ACC112 (cell line): Measurements from ENCODE around the gene IQSEC1.
A peak's percentile ranks its signal among the peaks of the same experiment; 100 is the strongest.

Source experiments
- H2AFZ ChIP-seq: fragments of 200-600 bp; sonication (generic); one replicate; pipeline ENCODE4 v1.6.0; 2017; ENCODE audit warnings: antibody characterized with exemption, low read length; ENCODE audit not compliant: unreplicated experiment
- H3K27ac ChIP-seq: fragments of 200-600 bp; sonication (generic); 2 replicates; pipeline ENCODE4 v1.5.1; 2014; ENCODE audit warnings: low read depth, mild to moderate bottlenecking, antibody characterized with exemption, low read length, moderate library complexity
- H3K27me3 ChIP-seq: fragments of 200-600 bp; sonication (generic); 2 replicates; pipeline ENCODE4 v1.6.1; 2014; ENCODE audit warnings: mild to moderate bottlenecking, antibody characterized with exemption, low read length, moderate library complexity, mixed read lengths; ENCODE audit not compliant: insufficient read depth
- H3K36me3 ChIP-seq: fragments of 200-600 bp; sonication (generic); 2 replicates; pipeline ENCODE4 v1.6.1; 2016; ENCODE audit warnings: mild to moderate bottlenecking, antibody characterized with exemption, low read length, moderate library complexity, mixed read lengths; ENCODE audit not compliant: insufficient read depth
- H3K4me1 ChIP-seq: fragments of 200-600 bp; sonication (generic); one replicate; pipeline ENCODE4 v1.6.1; 2016; ENCODE audit warnings: low read length, mixed read lengths; ENCODE audit not compliant: insufficient read depth, unreplicated experiment, control insufficient read depth
- H3K4me3 ChIP-seq: fragments of 200-600 bp; sonication (generic); 2 replicates; pipeline ENCODE4 v1.5.1; 2014; ENCODE audit warnings: mild to moderate bottlenecking, low read depth, low read length
- H3K79me2 ChIP-seq: fragments of 200-600 bp; sonication (generic); one replicate; pipeline ENCODE4 v1.6.0; 2016; ENCODE audit warnings: low read length; ENCODE audit not compliant: control insufficient read depth, unreplicated experiment, insufficient read depth

Gene IQSEC1

GRCh38 chr3:12994607-12995388 is 78.4 kb downstream of the IQSEC1 start:
- H2AFZ ChIP-seq, result peak overlapping the region; percentile 43
- no peak overlapping the region for H3K27ac ChIP-seq

GRCh38 chr3:12994357-12994606 is 78.9 kb downstream of the IQSEC1 start:
- peaks cover 19% of the 10 kb centered on the region for H3K27me3 ChIP-seq
- no peaks in the 10 kb centered on the region for H3K79me2 ChIP-seq
- H2AFZ ChIP-seq, result no peak overlapping the region
- H3K4me1 ChIP-seq, result peaks cover 11% of the 10 kb centered on the region
- no peaks in the 10 kb centered on the region for H3K36me3 ChIP-seq
- H3K4me3 ChIP-seq, result peak overlapping the region; percentile 74
- H3K27ac ChIP-seq, result no peak overlapping the region

More at GRCh38 chr3:12994607-12995388, 78.4 kb downstream of the IQSEC1 start:
- Histone ChIP-seq H3K27me3 (peaks cover 19% of the 10 kb centered on the region), H3K36me3 (no peaks in the 10 kb centered on the region), H3K4me3 (peak overlapping the region; percentile 74), H3K79me2 (no peaks in the 10 kb centered on the region), H3K4me1 (peaks cover 11% of the 10 kb centered on the region)

GRCh38 chr3:12993517-12994356 is 79.5 kb downstream of the IQSEC1 start:
- Histone ChIP-seq H2AFZ (peak overlapping the region; percentile 31), H3K4me3 (peak overlapping the region; percentile 74), H3K4me1 (peaks cover 11% of the 10 kb centered on the region), H3K36me3 (no peaks in the 10 kb centered on the region), H3K27me3 (peaks cover 19% of the 10 kb centered on the region), H3K27ac (no peak overlapping the region), H3K79me2 (no peaks in the 10 kb centered on the region)

GRCh38 chr3:12992629-12993516 is 80.4 kb downstream of the IQSEC1 start:
- Histone ChIP-seq H3K27me3 (peaks cover 19% of the 10 kb centered on the region), H3K36me3 (no peaks in the 10 kb centered on the region), H3K4me1 (peaks cover 11% of the 10 kb centered on the region), H2AFZ (no peak overlapping the region), H3K79me2 (no peaks in the 10 kb centered on the region), H3K4me3 (peak overlapping the region; percentile 61; the same call in 1 of the 2 replicates), H3K27ac (no peak overlapping the region)

GRCh38 chr3:12991861-12992281 is 81.4 kb downstream of the IQSEC1 start:
- H3K36me3 ChIP-seq, result no peaks in the 10 kb centered on the region
- no peaks in the 10 kb centered on the region for H3K79me2 ChIP-seq
- peaks cover 26% of the 10 kb centered on the region for H3K27me3 ChIP-seq
- no peak overlapping the region for H2AFZ ChIP-seq
- H3K4me3 ChIP-seq, result no peak overlapping the region
- H3K4me1 ChIP-seq, result peaks cover 11% of the 10 kb centered on the region
- H3K27ac ChIP-seq, result no peak overlapping the region

- Histone ChIP-seq H2AFZ (no peak overlapping the region), H3K36me3 (no peaks in the 10 kb centered on the region), H3K79me2 (no peaks in the 10 kb centered on the region), H3K4me3 (no peak overlapping the region), H3K4me1 (peaks cover 11% of the 10 kb centered on the region), H3K27ac (no peak overlapping the region), H3K27me3 (peaks cover 26% of the 10 kb centered on the region)
These were observed 81.8 kb downstream of the IQSEC1 start for GRCh38 chr3:12991481-12991837.

- H3K4me3 ChIP-seq, result no peak overlapping the region
- H3K27me3 ChIP-seq, result peaks cover 26% of the 10 kb centered on the region
- no peak overlapping the region for H3K27ac ChIP-seq
- no peaks in the 10 kb centered on the region for H3K36me3 ChIP-seq
- H2AFZ ChIP-seq, result peak overlapping the region; percentile 34
- no peaks in the 10 kb centered on the region for H3K79me2 ChIP-seq
- H3K4me1 ChIP-seq, result peaks cover 11% of the 10 kb centered on the region
These were observed 82.3 kb downstream of the IQSEC1 start for GRCh38 chr3:12990781-12991480.

GRCh38 chr3:12990306-12990705 is 82.9 kb downstream of the IQSEC1 start:
- Histone ChIP-seq H3K27me3 (peaks cover 26% of the 10 kb centered on the region), H3K27ac (no peak overlapping the region), H2AFZ (no peak overlapping the region), H3K4me3 (no peak overlapping the region), H3K79me2 (no peaks in the 10 kb centered on the region), H3K36me3 (no peaks in the 10 kb centered on the region), H3K4me1 (peaks cover 11% of the 10 kb centered on the region)

- no peaks in the 10 kb centered on the region for H3K79me2 ChIP-seq
- no peak overlapping the region for H2AFZ ChIP-seq
- peaks cover 20% of the 10 kb centered on the region for H3K27me3 ChIP-seq
- H3K4me3 ChIP-seq, result no peak overlapping the region
- H3K36me3 ChIP-seq, result no peaks in the 10 kb centered on the region
- H3K4me1 ChIP-seq, result peaks cover 11% of the 10 kb centered on the region
- no peak overlapping the region for H3K27ac ChIP-seq
These were observed 84.3 kb downstream of the IQSEC1 start for GRCh38 chr3:12988728-12989454.
